Motor neuron (in vitro differentiated cells): ENCODE results near the gene RNU7-1. TPM values are rescaled to one million over a fixed set of nuclear protein-coding genes. Genes with fewer than 3 reads are reported as not detected.
"Not testable (repeated sequence)": the region's sequence is repeated elsewhere in the genome, so short reads cannot be mapped to it uniquely, and the experiment has no call there.

Experiments
- ATAC-seq, 8 experiments: fragments of 200-7000 bp; cut with Tn5 transposase; replicated peaks in 6 of 8; 2 replicates each; pipeline ENCODE4 v1.8.0; 2021; ENCODE audit warnings: mild to moderate bottlenecking in 8 of 8, moderate library complexity in 8 of 8
- H3K27ac ChIP-seq, 2 donors: fragments of 250-450 bp; sonication (Bioruptor Pico); 2 replicates each; pipeline ENCODE4 v1.9.0; 2021; ENCODE audit warnings: antibody characterized with exemption in 2 of 2, mild to moderate bottlenecking in 2 of 2, moderate library complexity in 1 of 2
- H3K4me1 ChIP-seq, 2 donors: fragments of 250-450 bp; sonication (Bioruptor Pico); replicated peaks in 1 of 2; 2 replicates each; pipeline ENCODE4 v1.6.1; 2021; ENCODE audit warnings: antibody characterized with exemption in 2 of 2, mild to moderate bottlenecking in 2 of 2, moderate library complexity in 1 of 2
- H3K4me3 ChIP-seq, 5 donors: fragments of 250-450 bp; sonication (Bioruptor Pico); 2 replicates each; pipeline ENCODE4 v1.9.0; 2021; ENCODE audit warnings: antibody characterized with exemption in 5 of 5, mild to moderate bottlenecking in 5 of 5, moderate library complexity in 4 of 5
- WGBS, 10 experiments: fragments of 450-650 bp; shearing (Covaris generic); methylation state at CpG; one replicate each; pipeline ENCODE4 v1.0.0; 2022; 5-methylcytosine and 5-hydroxymethylcytosine counted together
- in situ Hi-C, 9 experiments: fragments of 400-800 bp; cut with MboI; loops; one replicate each; pipeline ENCODE4 v1.15.0; 2021; ENCODE audit warnings: low sequenced_read_pairs in 9 of 9, low pct_unique_long_range_greater_than_20kb in 2 of 9; ENCODE audit not compliant: unreplicated experiment in 9 of 9
- total RNA-seq, 8 experiments: library from RNA; unstranded; fragments of 300-600 nt; gene quantifications; 2 replicates each; pipeline versions ENCODE4 v1.2.3 to v1.2.4, GENCODE V29; 2022

Gene RNU7-1
- total RNA-seq, result not detected

DNA sequence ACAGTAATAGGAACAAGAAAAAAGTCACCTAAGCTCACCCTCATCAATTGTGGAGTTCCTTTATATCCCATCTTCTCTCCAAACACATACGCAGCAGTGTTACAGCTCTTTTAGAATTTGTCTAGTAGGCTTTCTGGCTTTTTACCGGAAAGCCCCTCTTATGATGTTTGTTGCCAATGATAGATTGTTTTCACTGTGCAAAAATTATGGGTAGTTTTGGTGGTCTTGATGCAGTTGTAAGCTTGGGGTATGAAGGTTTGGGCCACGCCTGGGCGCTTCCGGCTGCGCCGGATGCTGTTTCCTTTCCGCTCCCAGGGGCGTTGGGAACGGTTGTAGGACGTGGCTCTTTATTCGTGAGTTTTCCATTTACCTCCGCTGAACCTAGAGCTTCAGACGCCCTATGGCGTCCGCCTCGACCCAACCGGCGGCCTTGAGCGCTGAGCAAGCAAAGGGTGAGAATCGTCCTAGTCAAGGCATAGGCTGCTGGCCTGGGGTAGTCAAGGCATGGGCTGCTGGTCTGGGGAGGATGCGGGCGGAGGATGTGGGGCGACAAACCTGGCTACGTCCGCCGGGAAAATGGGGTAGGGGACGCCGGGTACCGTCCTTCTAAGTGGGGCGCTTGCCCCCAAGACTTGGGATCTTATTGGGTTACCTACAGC is at the start of gene RNU7-1, which contains the start of gene C12orf57:
Gene RNU7-1, plus strand, starts transcription at position 95 of the 659 bp plus-strand sequence.
Gene C12orf57, plus strand, starts transcription at position 301 of the 659 bp plus-strand sequence. Its CDS starts 100 bp downstream, at position 401.
- peak within 1 kb of the TSS; percentile 96 to 97 for H3K27ac ChIP-seq
- in situ Hi-C loops, result loop anchor here in 2 of 9 experiments (25.0 kb wide), 1 partner anchor 168 kb away; the partner anchor contains the start of gene C1RL (in 2 of the 2)
- ATAC-seq, result peak; percentile 59 to 73 (median 70)
- H3K4me1 ChIP-seq, result peaks cover 11 to 14% of the 10 kb centered on the region in 2 donors
- H3K4me3 ChIP-seq, result peak within 1 kb of the TSS; percentile 43 to 59 (median 54)
- WGBS, 10 experiments, result 0 to 10% (median 0%) methylated on average over 2 to 8 of the region's 31 CpGs; no CpG with 5 or more reads in 3 of the 10 experiments

DNA sequence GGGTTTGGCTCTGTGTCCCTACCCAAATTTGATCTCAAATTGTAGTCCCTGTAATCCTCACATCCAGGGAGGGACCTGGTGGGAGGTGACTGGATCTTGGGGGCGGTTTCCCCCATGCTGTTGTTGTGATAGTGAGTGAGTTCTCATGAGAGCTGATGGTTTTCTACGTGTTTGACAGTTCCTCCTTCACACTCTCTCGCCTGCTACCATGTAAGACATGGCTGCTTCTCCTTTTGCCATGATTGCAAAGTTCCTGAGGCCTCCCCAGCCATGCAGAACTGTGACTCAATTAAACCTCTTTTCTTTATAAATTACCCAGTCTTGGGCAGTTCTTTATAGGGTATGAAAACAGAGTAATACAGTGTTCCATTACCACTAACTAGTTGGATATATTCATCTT is 49.3 kb upstream of the RNU7-1 start:
- WGBS, 10 experiments, result 44 to 100% (median 74%) methylated on average over 1 to 2 of the region's 3 CpGs; no CpG with 5 or more reads in 4 of the 10 experiments
- peaks cover 5 to 8% of the 10 kb centered on the region in 2 donors for H3K4me1 ChIP-seq
- no peak overlapping the region for H3K4me3 ChIP-seq
- H3K27ac ChIP-seq, result no peak overlapping the region
- in situ Hi-C loops, result no loop called here
- ATAC-seq, result no peak

DNA sequence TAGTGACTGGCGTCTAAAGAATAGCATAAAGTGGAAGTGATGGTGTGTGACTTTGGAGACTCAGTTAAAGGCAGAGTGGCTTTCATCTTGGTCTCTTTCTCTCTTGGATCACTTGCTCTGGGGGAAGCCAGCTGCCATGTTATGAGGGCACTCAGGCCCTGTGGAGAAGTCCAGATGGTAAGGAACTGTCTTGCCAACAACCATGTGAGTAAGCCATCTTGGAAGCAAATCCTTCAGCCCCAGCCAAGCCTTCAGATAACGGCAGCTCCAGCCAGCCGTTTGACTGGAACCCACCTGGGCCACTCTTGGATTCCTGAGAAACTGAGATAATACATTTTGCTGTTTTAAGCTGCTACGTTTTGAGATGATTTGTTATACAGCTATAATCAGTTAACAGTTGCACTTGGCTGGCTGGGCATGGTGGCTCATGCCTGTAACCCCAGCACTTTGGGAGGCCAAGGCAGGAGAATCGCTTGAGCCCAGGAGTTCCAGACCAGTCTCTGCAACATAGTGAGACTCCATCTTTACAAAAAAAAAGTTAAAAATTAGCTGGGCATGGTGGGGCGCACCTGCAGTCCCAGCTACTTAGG is 46.7 kb upstream of the RNU7-1 start:
- 38 to 94% (median 70%) methylated on average over 1 to 5 of the region's 6 CpGs; no CpG with 5 or more reads in 1 of the 10 experiments for WGBS, 10 experiments
- in situ Hi-C loops, result no loop called here
- no peak overlapping the region for H3K4me3 ChIP-seq
- no peak overlapping the region for H3K27ac ChIP-seq
- peaks cover 5 to 12% of the 10 kb centered on the region in 2 donors for H3K4me1 ChIP-seq
- ATAC-seq, result no peak

DNA sequence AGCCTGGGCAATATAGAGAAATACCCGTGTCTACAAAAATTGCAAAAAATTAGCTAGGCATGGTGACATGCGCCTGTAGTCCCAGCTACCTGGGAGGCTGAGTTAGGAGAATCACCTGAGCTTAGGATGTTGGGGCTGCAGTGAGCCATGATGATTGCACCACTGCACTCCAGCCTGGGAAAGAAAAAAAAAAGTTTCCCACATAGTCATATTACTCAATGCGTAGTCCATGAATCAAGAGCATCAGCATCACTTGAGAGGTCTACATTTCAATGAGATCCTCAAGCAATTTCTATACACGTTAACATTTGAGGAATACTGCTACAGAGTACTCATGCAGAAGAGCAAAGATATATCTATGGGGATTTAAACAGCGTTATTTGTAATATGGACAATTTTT is 44.2 kb upstream of the RNU7-1 start:
- H3K4me1 ChIP-seq, result peaks cover 15 to 22% of the 10 kb centered on the region in 2 donors
- no peak for ATAC-seq
- WGBS, 10 experiments, result 67 to 100% (median 92%) methylated on average over 1 to 5 of the region's 5 CpGs; no CpG with 5 or more reads in 2 of the 10 experiments
- in situ Hi-C loops, result no loop called here
- no peak overlapping the region for H3K4me3 ChIP-seq
- H3K27ac ChIP-seq, result no peak overlapping the region

DNA sequence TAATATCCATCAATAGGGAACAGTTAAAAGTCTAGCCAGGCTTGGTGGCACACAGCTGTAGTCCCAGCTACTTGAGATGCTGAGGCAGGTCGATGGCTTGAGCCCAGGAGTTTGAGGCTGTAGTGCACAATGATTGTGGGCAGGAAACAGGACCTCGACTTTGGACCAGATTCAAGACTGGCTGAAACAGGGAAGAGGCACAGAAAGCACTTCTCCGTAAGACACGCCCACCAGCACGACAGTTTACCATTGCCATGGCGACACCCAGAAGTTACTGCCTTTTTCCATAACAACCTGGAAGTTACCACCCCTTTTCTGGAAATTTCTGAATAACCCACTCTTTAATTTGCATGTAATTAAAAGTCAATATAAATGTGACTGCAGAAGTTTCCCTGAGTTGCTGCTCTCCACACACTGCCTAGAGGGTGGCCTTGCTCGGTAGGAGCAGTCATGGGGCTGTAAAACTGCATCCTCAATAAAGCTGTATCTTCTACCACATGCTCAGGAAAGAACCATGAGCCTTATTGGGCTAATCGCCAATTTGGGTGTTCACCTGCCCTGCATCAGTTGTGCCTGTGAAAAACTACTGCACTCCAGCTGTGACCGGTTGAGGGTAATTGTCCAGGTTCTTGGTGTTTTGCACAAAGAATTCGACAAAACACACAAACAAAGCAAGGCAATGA is 43.6 kb upstream of the RNU7-1 start:
- H3K4me3 ChIP-seq, result no peak overlapping the region
- ATAC-seq, result peak; percentile 3 to 40 (median 24)
- in situ Hi-C loops, result no loop called here
- 0 to 100% (median 67%) methylated on average over 1 to 10 of the region's 10 CpGs; no CpG with 5 or more reads in 2 of the 10 experiments for WGBS, 10 experiments
- H3K27ac ChIP-seq, result peak overlapping the region in 1 of 2 donors; percentile 23
- peaks cover 16 to 22% of the 10 kb centered on the region in 2 donors for H3K4me1 ChIP-seq

DNA sequence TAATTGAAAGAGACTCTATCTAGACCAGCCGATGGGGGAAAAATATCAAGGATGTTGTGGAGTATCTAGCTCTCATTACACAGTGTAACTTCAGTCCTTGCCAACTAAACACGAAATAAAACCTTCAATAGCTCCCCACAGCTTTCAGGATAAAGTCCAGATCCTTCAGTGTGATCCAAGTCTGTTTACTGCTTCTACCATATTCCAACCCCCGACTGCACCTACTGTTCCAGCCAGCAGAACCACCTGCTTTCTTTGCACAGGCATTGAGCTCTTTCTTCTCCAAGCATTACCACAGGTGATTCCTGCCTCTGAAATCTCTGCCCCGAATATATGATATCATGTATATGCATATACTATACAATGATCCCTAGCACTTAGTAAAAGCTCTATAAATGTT is 41.2 kb upstream of the RNU7-1 start:
- Histone ChIP-seq H3K4me1 (peaks cover 22 to 28% of the 10 kb centered on the region in 2 donors), H3K27ac (no peak overlapping the region), H3K4me3 (no peak overlapping the region)
- no peak for ATAC-seq
- WGBS, 10 experiments, result 70 to 88% (median 82%) methylated on average over 1 to 3 of the region's 4 CpGs; no CpG with 5 or more reads in 6 of the 10 experiments
- in situ Hi-C loops, result no loop called here

DNA sequence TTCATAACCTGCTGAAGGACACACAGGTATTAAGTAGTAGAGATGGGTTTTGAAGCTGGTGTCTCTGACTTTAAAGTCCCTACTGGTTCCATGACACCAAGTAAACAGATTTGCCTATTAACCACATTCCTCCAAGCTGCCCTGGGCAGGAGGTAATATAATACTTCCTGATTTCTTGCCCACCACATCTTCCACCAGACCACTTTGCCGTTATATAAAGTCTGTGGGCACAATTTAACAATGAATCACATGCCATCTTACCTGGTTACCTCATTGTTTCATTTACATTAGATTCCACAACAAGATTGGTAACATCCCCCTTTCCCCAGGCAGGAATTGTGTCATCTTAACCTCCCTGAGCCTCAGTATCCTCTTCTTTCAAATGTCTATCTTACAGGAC is 39.9 kb upstream of the RNU7-1 start:
- in situ Hi-C loops, result no loop called here
- no peak for ATAC-seq
- peaks cover 22 to 28% of the 10 kb centered on the region in 2 donors for H3K4me1 ChIP-seq
- 67 to 100% (median 100%) methylated on average over 1 of the region's 1 CpG; no CpG with 5 or more reads in 5 of the 10 experiments for WGBS, 10 experiments
- peak overlapping the region; percentile 79 to 89 for H3K27ac ChIP-seq
- peak overlapping the region in 1 of 5 donors; percentile 43 for H3K4me3 ChIP-seq

DNA sequence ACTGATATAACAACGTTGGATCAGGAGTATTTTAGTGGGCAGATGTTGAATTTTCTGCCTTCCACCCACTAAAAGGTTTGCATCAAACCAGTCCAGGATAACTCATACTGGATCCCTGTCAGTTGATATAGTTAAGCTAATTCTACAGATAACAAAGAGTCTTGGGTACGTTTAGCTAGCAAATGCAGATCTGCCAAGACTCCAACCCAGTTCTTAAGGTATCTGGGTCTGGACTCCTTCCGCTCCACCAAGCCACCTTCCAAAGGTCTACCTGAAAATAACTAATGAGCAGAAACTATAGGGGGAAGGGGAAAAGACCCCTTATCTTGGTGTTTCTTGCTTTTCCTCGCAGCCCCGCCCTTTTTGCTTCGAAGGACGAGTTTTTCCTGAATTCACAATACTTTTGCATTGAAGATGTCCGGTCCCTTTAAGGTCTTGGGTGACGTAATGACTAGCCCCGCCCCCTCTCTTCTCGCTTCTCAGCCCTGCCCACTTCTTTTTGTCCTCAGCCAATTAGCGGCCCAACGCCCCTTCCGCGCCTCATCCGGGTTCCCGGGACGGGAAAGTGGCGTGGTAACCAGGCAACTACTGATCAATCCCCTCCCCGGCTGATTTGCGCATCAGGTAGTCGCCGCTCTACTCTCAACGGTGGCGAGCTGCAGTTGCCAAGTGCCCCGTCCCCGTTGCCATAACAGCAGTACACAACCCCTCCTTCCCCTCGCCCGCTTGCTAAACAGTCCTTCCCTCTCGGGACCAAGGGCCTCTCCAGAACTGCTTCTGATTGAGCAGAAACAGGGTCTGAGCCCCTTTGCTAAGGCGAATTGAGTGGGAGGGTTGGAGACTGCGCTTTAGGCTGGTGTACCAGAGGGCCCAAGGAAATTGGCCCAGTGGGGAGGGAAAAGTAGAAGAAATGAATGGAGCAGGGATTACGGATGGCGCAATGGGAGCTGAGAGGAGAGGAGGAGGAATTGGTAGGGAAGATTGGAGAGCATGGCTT is 39.0 kb upstream of the RNU7-1 start, which contains the start of gene LRRC23:
Gene LRRC23, plus strand, starts transcription at position 543 of the 997 bp plus-strand sequence. CDS start 812 bp downstream, outside the sequence.
- H3K27ac ChIP-seq, result peak within 1 kb of the TSS; percentile 79 to 89
- H3K4me3 ChIP-seq, result peak within 1 kb of the TSS; percentile 31 to 48 (median 43)
- peaks cover 21 to 24% of the 10 kb centered on the region in 2 donors for H3K4me1 ChIP-seq
- in situ Hi-C loops, result no loop called here
- ATAC-seq, result peak; percentile 93 to 97 (median 94)
- WGBS, 10 experiments, result 0 to 47% (median 13%) methylated on average over 1 to 15 of the region's 34 CpGs; no CpG with 5 or more reads in 1 of the 10 experiments

DNA sequence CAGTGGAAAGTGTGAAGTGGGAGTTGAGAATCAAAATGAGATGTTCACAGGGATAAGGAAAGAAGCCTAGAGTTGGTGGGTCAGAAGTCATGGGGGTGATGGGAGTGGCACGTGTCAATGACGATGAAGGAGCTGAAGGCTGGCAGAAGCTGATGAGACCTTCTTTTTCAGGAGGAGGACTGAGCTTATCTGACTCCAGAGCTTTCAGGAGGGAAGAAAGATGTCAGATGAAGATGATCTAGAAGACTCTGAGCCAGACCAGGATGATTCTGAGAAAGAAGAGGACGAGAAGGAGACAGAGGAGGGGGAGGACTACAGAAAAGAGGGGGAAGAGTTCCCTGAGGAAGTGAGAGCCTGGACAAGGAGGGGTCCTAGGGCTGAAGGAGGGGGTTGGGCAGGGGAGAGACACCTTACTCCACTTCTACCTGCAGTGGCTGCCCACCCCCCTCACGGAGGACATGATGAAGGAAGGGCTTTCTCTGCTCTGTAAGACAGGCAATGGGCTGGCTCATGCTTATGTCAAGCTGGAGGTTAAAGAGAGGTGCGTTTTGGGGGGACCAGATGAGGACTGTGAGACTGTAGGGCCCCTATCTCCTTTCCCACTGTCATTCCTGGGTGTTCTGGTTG is 38.1 kb upstream of the RNU7-1 start:
- H3K27ac ChIP-seq, result peak overlapping the region; percentile 63 to 89

DNA sequence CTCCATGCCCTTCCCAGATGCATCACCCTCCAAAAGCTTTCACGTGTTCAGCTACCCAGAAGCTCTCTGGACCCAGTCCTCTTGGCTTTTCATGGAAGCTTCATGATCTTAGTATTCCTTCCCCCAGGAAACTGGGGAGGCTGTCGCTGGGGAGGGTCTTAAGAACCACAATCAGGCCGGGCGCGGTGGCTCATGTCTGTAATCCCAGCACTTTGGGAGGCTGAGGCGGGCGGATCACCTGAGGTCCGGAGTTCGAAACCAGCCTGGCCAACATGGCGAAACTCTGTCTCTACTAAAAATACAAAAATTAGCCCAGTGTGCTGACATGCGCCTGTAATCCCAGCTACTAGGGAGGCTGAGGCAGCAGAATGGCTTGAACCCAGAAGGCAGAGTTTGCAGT is 35.5 kb upstream of the RNU7-1 start:
- ATAC-seq, in situ Hi-C loops, H3K27ac ChIP-seq, H3K4me3 ChIP-seq: not testable (repeated sequence)
- 85 to 100% (median 91%) methylated on average over 1 to 9 of the region's 11 CpGs; no CpG with 5 or more reads in 5 of the 10 experiments for WGBS, 10 experiments
- H3K4me1 ChIP-seq, result peaks cover 20 to 21% of the 10 kb centered on the region in 2 donors

More for the DNA sequence above, 38.1 kb upstream of the RNU7-1 start:
- ATAC-seq, result no peak
- in situ Hi-C loops, result no loop called here
- 20 to 83% (median 60%) methylated on average over 1 to 3 of the region's 5 CpGs; no CpG with 5 or more reads in 4 of the 10 experiments for WGBS, 10 experiments
- peak overlapping the region; percentile 31 to 48 (median 43) for H3K4me3 ChIP-seq
- peaks cover 17% of the 10 kb centered on the region in 2 donors for H3K4me1 ChIP-seq

DNA sequence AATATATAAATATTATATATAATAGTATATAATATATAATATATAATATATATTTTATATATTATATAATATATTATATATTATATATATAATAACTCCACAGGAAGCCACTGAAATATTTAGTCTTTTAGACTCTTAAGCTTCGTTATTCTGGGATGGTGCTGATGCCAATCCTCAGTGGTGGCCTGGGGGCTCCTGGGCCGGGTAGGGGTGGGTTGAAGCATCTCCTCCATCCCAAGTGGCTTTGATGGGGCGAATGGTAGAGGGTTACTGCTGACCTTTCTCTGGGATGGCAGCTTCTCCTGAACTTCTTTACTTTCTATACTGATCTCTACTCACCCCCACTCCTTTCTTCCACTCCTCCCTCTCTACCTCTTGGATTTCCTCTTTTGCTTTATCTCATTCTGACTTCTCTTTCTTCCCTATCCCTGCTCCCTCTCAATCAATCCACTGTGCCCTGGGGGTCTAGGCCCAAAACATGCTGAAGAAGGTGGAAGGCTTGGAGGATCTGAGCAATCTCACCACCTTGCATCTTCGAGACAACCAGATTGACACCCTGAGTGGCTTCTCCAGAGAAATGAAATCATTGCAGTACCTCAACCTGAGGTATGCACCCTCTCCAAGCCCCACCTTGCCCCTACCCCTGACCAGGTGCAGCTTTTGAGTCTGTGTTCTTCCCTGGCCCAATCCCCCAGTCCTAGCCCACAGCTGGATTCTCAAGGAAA is 34.0 kb upstream of the RNU7-1 start:
- in situ Hi-C loops, result no loop called here
- peaks cover 18 to 20% of the 10 kb centered on the region in 2 donors for H3K4me1 ChIP-seq
- WGBS, 10 experiments, result 80 to 100% (median 87%) methylated on average over 1 to 3 of the region's 4 CpGs; no CpG with 5 or more reads in 4 of the 10 experiments
- ATAC-seq, result no peak
- H3K4me3 ChIP-seq, result no peak overlapping the region
- H3K27ac ChIP-seq, result no peak overlapping the region
